Right lobe of liver (tissue), 4 donors: Measurements from ENCODE around the gene TROAP.

Experiments used
- CTCF ChIP-seq, 4 donors: fragments of 200-600 bp in 3 of 4; fragments of 450-650 bp in 1 of 4; IDR thresholded peaks; one replicate each; pipeline versions ENCODE4 v1.5.1 to v1.8.0; 2016 to 2022; ENCODE audit warnings: antibody characterized with exemption in 4 of 4, mild to moderate bottlenecking in 2 of 4
- POLR2A ChIP-seq: fragments of 450-650 bp; IDR thresholded peaks from one replicate; pipeline ENCODE4 v1.6.1; 2017; ENCODE audit warnings: antibody characterized with exemption, mild to moderate bottlenecking
- donor health status: DM: no; HTN: no; CAD: no.
- donor health status: DM: no; HTN: no; CAD: no.
- donor health status: DM: no; HTN: yes; CAD: no.

DNA sequence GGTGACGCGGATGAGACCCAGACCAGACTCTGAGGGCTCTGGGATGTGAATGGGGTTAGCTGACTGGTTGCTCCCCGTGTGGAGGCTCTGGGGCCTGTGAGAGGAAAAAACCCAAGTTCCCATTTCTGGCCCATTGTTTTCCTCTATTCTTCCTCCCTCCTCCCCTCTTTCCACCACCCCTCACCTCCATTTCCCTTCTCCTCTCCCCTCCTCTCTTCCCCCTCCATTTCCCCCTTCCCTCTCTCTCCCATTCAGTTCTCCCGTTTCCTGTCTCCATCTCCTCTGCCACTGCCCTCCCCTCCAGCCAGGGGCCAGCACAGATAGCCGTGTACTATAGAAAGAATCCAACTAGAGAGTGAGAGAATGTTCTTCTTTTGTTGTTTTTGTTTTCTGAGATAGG lies 40.8 kb upstream of the TROAP start:
- no peak for TF ChIP-seq POLR2A
- TF ChIP-seq CTCF (IDR thresholded peaks at IDR 0.05) = no peak
